ENCODE results near the gene NGEF.

Gene NGEF

GRCh38 chr2:233042549-233042948, 29.5 kb upstream of the NGEF start:
- DNase-seq (ENCODE audit: low read depth in 2 of 2) = no peak

DNA sequence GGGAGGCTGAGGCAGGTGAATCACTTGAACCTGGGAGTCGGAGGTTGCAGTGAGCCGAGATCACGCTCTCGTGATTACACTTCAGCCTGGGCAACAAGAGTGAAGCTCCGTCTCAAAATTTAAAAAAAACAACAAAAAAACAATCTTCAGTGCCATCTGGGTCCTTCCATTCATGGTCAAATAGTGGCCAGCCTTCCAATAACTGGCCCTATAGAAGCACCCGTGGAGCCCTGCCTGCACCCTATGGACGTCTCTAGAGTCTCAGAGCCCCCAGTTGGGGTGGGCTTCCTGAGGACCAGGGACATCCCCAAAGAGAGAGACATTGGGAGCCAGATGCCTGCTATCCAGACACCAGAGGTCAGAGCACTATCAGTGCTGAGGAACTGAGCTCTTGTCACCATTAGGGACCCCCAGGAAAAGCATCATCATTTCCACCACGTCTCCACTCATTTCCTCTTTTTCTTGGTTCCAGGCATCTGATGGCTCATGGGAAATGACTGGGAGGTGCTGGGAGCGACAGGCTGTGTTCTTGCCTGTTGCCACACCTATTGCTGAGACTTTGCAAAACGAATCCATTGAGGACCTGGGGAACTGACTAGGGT, 28.8 kb upstream of the NGEF start:
- no peak for DNase-seq (ENCODE audit: low read depth in 2 of 2)

DNA sequence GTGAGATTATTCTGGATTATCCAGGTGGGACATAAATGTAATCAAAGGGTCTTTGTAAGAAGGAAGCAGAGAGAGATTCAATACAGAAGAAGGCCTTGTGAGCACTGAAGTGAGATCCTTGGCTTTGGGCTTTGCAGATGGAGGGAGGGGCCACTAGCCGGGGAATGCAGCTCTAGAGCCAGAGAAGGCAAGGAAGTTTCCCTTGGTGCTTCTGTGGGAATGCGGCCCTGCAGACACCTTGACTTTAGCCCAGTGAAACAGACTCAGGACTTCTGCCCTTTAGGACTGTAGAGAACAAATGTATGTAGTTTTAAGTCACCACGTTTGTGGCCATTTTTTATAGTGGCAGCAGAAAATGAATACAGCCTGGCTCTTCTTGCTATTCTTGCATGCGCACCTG, 27.5 kb upstream of the NGEF start:
- no peak for DNase-seq (ENCODE audit: low read depth in 2 of 2)

DNA sequence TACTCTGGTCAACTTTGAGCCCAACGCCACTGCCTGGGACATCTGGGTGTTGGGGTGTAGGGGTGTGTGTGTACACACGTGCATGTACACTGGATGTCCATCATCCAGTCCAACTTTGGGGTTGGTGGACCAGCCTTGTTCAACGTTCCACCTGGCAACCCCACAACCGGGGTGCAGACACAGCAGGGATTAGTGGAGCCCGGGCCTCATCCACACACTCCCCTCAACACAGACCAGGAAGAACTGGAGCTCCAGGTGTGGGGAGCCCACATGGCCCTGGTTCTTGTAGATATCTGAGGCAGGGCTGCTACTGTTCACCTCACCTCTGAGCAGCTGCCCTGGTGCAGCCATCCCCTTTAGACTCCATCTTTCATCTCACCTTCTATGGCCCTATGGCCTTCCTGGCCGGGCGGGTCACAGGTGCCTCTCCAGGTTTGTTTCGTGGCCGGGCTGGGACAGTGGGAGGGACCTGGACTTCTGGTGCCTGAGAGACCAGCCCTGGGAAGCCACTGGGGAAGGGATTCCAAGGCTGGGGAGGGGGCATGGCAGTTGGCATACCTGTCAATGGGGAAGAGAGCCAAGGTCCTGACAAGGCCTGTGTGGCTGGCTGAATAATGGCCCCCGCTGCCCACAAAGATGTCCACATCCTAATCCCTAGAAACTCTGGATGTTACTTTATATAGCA, 26.9 kb upstream of the NGEF start:
- DNase-seq (ENCODE audit: low read depth in 2 of 2) = no peak

DNA sequence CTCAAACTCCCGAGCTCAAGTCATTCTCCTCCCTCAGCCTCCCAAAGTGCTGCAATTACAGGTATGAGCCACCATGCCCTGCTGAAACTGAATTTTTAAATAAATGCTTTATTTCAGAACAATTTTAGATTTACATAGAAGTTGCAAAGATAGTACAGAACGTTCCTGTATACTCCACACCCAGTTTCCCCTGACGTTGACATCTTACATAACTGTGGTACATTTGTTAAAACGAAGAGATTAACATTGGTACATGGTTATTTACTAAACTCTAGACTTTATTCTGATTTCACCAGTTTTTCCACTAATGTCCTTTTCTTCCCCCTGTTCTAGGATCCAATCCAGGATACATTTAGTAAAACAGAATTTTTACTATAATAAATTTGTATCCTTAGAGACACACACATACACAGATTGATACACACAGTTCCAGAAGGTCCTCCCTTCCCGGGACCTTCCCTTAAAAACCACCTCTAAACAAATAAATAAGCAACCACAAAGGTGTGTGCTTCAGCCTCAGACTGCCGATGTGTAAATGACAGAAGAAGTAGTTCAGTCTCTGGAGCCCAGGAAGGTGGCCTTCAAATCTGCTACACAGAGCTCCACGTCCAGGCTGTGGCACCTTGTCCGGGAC, 26.3 kb upstream of the NGEF start:
- no peak for DNase-seq (ENCODE audit: low read depth in 2 of 2)

DNA sequence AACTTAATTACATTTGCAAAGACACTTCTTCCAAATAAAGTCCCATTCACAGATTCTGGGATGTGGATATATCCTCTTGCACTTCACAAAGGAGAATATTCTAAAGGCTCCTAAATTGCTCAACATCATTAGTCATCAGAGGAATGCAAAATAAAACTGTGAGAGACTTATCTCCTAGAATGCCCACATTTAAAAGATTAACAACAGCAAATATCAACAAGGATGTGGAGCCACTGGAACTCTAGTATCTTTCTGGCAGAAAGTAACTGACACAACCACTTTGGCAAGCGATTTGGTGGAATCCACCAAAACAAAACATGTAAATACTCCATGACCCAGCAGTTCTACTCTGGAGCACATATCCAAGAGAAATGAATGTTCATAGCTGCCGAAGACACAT, 24.0 kb upstream of the NGEF start:
- DNase-seq (ENCODE audit: low read depth in 2 of 2) = no peak

DNA sequence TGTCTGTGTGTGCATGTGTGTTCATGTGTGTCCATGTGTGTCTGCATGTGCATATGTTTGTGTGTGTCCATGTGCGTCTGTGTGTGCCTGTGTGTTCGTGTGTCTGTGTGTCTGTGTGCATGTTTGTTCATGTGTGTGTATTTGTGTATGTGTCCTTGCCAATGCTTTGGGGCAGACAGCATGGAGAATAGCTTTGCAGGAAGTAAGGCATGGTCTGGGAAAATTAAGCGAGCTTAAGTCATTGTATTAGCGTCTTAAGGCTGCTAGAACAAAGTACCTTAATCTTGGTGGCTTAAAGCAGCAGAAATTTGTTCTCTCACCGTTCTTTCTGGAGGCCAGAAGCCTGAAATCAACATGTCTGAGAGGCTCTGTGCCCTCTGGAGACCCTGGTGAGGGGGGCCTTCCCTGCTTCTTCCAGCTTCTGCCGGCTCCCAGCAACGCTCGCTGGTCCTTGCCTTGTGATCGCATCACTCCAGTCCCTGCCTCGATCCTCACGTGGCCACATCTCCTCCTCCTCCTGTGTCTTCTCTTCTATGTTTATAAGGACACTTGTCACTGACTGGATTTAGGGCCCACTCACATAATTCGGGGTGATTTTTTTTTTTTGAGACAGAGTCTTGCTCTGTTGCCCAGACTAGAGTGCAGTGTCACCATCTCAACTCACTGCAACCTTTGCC, 23.2 kb upstream of the NGEF start:
- DNase-seq (ENCODE audit: low read depth in 2 of 2) = no peak

DNA sequence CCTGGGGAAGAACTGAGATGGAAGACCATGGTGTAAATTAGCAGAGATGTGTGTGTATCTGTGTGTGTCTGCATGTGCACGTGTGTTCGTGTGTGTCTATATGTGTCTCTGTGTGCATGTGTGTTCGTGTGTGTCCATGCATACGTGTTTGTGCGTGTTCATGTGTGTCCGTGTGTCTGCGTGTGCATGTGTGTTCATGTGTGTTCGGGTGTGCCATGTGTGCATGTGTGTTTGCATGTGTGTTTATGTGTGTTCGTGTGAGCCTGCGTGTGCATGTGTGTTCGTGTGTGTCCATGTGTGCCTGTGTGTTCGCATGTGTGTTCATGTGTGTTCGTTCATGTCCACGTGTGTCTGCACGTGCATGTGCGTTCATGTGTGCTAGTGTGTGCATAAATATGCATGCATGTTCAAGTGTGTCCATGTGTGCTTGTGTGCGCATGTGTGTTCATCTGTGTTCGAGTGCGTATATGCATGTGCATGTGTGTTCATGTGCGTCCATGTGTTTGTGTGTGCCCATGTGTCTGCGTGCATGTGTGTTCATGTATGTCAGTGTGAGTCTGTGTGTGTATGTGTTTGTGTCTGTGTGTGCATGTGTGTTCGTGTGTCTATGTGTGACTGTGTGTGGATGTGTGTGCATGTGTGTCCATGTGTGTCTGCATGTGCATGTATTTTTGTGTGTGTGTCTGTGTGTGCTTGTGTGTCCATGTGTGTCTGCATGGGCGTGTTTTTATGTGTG, 22.5 kb upstream of the NGEF start:
- no peak for DNase-seq (ENCODE audit: low read depth in 2 of 2)

GRCh38 chr2:233034091-233034882, 21.2 kb upstream of the NGEF start:
- DNase-seq (ENCODE audit: low read depth in 2 of 2) = no peak

- no peak for DNase-seq (ENCODE audit: low read depth in 2 of 2)
Measured at GRCh38 chr2:233033672-233034071, 20.6 kb upstream of the NGEF start.

DNA sequence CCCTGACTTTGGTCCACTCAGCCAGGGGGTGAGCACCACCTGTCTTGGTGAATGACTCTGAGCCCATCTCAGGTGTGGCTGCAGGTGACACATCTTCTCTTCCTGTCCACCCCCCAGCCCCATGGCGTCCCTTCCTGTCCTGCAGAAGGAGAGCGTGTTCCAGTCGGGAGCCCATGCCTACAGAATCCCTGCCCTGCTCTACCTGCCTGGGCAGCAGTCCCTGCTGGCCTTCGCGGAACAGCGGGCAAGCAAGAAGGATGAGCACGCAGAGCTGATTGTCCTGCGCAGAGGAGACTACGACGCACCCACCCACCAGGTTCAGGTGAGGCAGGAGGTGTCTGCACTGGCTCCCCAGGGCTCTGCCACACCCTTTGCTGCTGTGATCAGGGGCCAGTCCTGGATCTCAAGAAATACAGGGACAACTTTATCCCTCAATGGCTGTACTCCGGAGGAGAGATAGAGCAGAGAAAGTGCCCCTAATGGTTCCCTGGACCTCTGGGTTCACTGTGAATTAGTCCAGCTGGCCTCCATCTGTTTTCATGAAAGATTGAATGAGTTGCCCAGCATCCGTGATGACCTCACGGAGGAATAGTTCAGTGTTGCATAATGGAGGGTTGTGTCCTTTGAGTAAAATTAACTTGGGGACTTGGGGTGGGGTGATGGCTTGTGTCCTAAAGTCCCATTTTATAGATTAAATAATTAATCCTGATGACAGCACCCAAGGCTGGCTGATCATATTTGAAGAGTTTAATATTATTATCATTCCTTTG, 19.7 kb upstream of the NGEF start, which contains the start of gene NEU2:
TSS of gene NEU2 (plus strand) at position 122 of the 770 bp plus-strand sequence. CDS start at position 122, 0 bp downstream.
- no peak for DNase-seq (ENCODE audit: low read depth in 2 of 2)

- no peak for DNase-seq (ENCODE audit: low read depth in 2 of 2)
Measured at GRCh38 chr2:233031556-233032500, 18.8 kb upstream of the NGEF start.

DNA sequence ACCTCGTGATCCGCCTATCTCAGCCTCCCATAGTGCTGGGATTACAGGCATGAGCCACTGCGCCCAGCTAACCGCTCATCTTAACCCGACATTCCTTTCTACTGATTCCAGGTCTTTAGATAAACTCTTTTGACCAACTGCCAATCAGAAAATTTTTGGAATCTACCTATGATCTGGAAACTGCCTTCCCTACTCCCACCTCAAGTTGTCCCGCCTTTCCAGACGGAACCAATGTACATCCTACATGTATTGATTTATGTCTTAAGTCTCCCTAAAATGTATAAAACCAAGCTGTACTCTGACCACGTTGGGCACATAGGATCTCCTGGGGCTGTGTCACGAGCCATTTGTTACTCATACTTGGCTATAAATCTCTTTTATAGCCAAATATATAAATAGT, 16.3 kb upstream of the NGEF start:
- DNase-seq (ENCODE audit: low read depth in 2 of 2) = no peak

- DNase-seq (ENCODE audit: low read depth in 2 of 2) = no peak
Measured at GRCh38 chr2:233026198-233026813, 13.2 kb upstream of the NGEF start.

- no peak for DNase-seq (ENCODE audit: low read depth in 2 of 2)
Measured at GRCh38 chr2:233025706-233026105, 12.7 kb upstream of the NGEF start.

DNA sequence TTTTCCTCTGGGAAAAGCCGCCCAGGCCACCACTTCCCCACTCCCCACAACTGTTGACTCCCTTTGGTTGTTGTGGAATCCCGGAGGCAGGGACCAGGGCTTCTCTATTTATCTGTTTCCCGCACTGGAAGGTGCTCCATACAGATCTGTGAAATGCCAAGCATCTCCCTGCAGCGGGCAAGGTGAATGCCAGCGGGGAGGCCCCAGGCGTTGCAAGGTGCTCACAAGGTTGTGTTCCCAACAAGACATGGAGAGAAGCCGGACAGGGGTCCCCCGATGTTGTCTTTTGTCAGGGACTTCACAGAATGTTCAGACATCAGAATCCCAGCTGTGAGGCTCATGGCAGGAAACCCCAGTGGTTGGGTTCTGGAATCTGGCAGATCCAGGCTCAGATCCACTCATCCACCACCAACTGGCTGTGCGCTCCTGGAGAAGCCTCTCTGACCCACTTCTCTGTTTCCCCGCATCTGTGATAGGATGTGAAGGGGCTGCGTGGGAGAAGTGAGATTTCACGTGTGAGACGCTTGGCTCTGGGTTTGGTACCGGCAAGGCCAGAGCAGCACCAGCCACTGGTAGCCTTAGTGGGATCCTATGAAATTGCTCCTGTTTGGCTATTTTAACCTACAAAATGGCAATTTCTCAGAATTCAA, 10.8 kb upstream of the NGEF start:
- DNase-seq (ENCODE audit: low read depth in 2 of 2) = no peak

DNA sequence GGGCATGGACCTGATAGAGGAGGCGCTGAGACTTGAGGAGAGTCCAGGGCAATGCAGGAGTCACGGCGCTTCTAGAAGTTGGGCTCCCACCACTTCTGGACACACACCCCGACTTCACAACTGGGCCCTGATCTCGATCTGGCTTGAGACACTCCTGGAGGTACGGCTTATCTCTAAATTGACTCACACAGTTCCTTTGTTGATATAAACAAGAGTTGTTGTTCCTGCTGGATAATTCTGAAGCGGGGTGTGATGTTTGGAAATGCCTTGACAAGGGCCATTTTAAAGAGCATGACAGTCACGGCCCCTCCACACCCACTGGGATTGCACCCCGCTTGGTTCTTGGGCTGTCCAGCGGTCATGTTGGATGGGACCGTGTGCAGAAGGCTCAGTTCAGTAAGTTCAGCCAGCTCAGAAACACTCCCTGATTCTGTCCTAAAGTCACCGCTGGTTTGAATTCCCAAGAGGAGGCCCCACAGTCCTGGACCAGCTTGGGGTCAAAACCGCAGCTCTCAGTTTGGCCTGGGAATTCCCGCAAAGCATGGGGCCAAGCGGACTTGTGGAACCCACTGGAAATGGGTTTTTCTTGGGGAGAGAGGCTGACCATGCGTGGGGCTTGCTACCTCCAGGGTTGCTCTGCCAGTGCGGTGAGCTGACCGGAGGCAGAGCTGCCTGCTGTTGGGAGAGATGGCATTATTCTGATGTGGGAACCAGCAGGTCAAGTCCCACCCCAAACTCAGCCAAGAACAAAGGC, 10.1 kb upstream of the NGEF start:
- no peak for DNase-seq (ENCODE audit: low read depth in 2 of 2)

DNA sequence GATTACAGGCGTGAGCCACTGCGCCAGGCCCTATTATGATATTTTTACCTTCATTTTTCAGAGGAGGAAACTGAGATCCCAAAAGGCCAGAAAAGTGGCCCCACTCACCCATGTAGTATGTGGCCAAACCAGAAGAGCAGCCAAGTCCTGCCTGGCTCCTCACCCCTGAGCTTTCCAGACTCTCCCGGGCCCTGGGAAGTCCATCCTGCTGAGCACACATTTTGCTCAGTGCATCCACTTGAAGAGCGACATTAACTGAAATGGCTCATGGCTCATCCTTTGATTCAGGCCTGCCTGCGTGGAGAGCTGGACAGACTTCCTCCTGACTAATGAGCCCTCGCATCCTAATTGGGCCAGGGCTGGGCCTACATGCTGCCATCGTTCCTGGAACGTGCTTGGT, 9.5 kb upstream of the NGEF start:
- DNase-seq (ENCODE audit: low read depth in 2 of 2) = no peak
